Hematopoietic multipotent progenitor cell (in vitro differentiated cells): ENCODE results near the gene FCAR. TPM values are rescaled to one million over a fixed set of nuclear protein-coding genes. Genes with fewer than 3 reads are reported as not detected.
"Not testable (repeated sequence)": the region's sequence is repeated elsewhere in the genome, so short reads cannot be mapped to it uniquely, and the experiment has no call there.

Source experiments
- DNase-seq, 3 donors: peaks; one replicate each; pipeline ENCODE4 v3.0.0-alpha.2; 2011 to 2015; ENCODE audit warnings: low read depth in 2 of 3, low spot score in 2 of 3
- total RNA-seq: library from RNA; depleted of rRNA; stranded (reverse); fragments of >200 nt; gene quantifications from one replicate; pipeline ENCODE4 v1.2.3, GENCODE V29; 2012

FCAR gene
- 1.3 TPM for total RNA-seq

GRCh38 chr19:54873990-54874389 is at the start of gene FCAR:
Gene FCAR, plus strand, starts transcription at chr19:54874235. Its CDS starts 55 bp downstream, at chr19:54874290.
- no peak for DNase-seq

GRCh38 chr19:54824416-54824815 is 49.6 kb upstream of the FCAR start:
- not testable (repeated sequence) for DNase-seq

- DNase-seq, result not testable (repeated sequence)
Measured at GRCh38 chr19:54825326-54825725, 48.7 kb upstream of the FCAR start.

GRCh38 chr19:54828064-54828463 is 46.0 kb upstream of the FCAR start:
- not testable (repeated sequence) for DNase-seq

- not testable (repeated sequence) for DNase-seq
Measured at GRCh38 chr19:54832496-54832895, 41.5 kb upstream of the FCAR start, which contains the start of gene KIR2DS4. Gene KIR2DS4, plus strand, starts transcription at chr19:54832676.

- not testable (repeated sequence) for DNase-seq
Measured at GRCh38 chr19:54835126-54835525, 38.9 kb upstream of the FCAR start.

- DNase-seq, result not testable (repeated sequence)
Measured at GRCh38 chr19:54837522-54837921, 36.5 kb upstream of the FCAR start.

- not testable (repeated sequence) for DNase-seq
Measured at GRCh38 chr19:54843171-54843570, 30.9 kb upstream of the FCAR start.

- not testable (repeated sequence) for DNase-seq
Measured at GRCh38 chr19:54850061-54850640, 23.9 kb upstream of the FCAR start, which contains the start of gene KIR3DL2. Gene KIR3DL2, plus strand, starts transcription at chr19:54850443. Its CDS starts 33 bp downstream, at chr19:54850476.

GRCh38 chr19:54850930-54851329 is 23.1 kb upstream of the FCAR start:
- no peak for DNase-seq

GRCh38 chr19:54851353-54851752 is 22.7 kb upstream of the FCAR start:
- peak in 1 of 3 donors; percentile 12 for DNase-seq

GRCh38 chr19:54855241-54855640 is 18.8 kb upstream of the FCAR start:
- DNase-seq, result not testable (repeated sequence)

GRCh38 chr19:54858476-54858875 is 15.6 kb upstream of the FCAR start:
- DNase-seq, result not testable (repeated sequence)

- DNase-seq, result peak in 2 of 3 donors; percentile 38 to 47
Measured at GRCh38 chr19:54859421-54859820, 14.6 kb upstream of the FCAR start.

- DNase-seq, result not testable (repeated sequence)
Measured at GRCh38 chr19:54863459-54863858, 10.6 kb upstream of the FCAR start.

GRCh38 chr19:54871696-54872095 is 2.3 kb upstream of the FCAR start:
- no peak for DNase-seq

GRCh38 chr19:54875506-54875905 is 1.5 kb downstream of the FCAR start:
- peak in 2 of 3 donors; percentile 17 to 67 for DNase-seq

- no peak for DNase-seq
Measured at GRCh38 chr19:54877471-54877870, 3.4 kb downstream of the FCAR start.

GRCh38 chr19:54881884-54882283 is 7.8 kb downstream of the FCAR start:
- DNase-seq, result no peak

- DNase-seq, result peak in 2 of 3 donors; percentile 46 to 69
Measured at GRCh38 chr19:54882758-54883157, 8.7 kb downstream of the FCAR start.

GRCh38 chr19:54883228-54883627 is 9.2 kb downstream of the FCAR start:
- no peak for DNase-seq

- no peak for DNase-seq
Measured at GRCh38 chr19:54888239-54888638, 14.2 kb downstream of the FCAR start.

- no peak for DNase-seq
Measured at GRCh38 chr19:54889566-54889965, 15.5 kb downstream of the FCAR start.
